ENCODE data around the gene IFT57. TPM values are rescaled to one million over a fixed set of nuclear protein-coding genes. Genes with fewer than 3 reads are reported as not detected.

IFT57 gene
- total RNA-seq, 1 donor from 2014 or later = 21.4 TPM

- H3K9me3 Mint-ChIP-seq (ENCODE audit: unreplicated experiment) = no peaks in the 10 kb centered on the region
- H3K27ac Mint-ChIP-seq (ENCODE audit: unreplicated experiment) = no peak overlapping the region
- no peak for TF ChIP-seq CTCF (IDR thresholded peaks at IDR 0.05; ENCODE audit: partially characterized antibody, unreplicated experiment)
- peaks cover 1% of the 10 kb centered on the region for H3K36me3 Mint-ChIP-seq (ENCODE audit: unreplicated experiment)
- no peak for DNase-seq
- no peaks in the 10 kb centered on the region for H3K4me1 Mint-ChIP-seq (ENCODE audit: low read depth, unreplicated experiment)
- no peaks in the 10 kb centered on the region for H3K27me3 Mint-ChIP-seq (ENCODE audit: unreplicated experiment)
- no peak overlapping the region for H3K4me3 Mint-ChIP-seq (ENCODE audit: unreplicated experiment)
These were observed 29.6 kb upstream of the IFT57 start for GRCh38 chr3:108251844-108252243.

- TF ChIP-seq CTCF (IDR thresholded peaks at IDR 0.05; ENCODE audit: partially characterized antibody, unreplicated experiment) = no peak
- Mint-ChIP-seq H3K4me3 (ENCODE audit: unreplicated experiment) (no peak overlapping the region), H3K4me1 (ENCODE audit: low read depth, unreplicated experiment) (no peaks in the 10 kb centered on the region), H3K9me3 (ENCODE audit: unreplicated experiment) (no peaks in the 10 kb centered on the region), H3K36me3 (ENCODE audit: unreplicated experiment) (no peaks in the 10 kb centered on the region), H3K27ac (ENCODE audit: unreplicated experiment) (no peak overlapping the region), H3K27me3 (ENCODE audit: unreplicated experiment) (no peaks in the 10 kb centered on the region)
- no peak for DNase-seq
These were observed 29.0 kb upstream of the IFT57 start for GRCh38 chr3:108251265-108251664.

- Mint-ChIP-seq H3K9me3 (ENCODE audit: unreplicated experiment) (no peaks in the 10 kb centered on the region), H3K27ac (ENCODE audit: unreplicated experiment) (no peak overlapping the region), H3K4me3 (ENCODE audit: unreplicated experiment) (no peak overlapping the region), H3K4me1 (ENCODE audit: low read depth, unreplicated experiment) (no peaks in the 10 kb centered on the region), H3K27me3 (ENCODE audit: unreplicated experiment) (no peaks in the 10 kb centered on the region), H3K36me3 (ENCODE audit: unreplicated experiment) (no peaks in the 10 kb centered on the region)
- DNase-seq = no peak
- TF ChIP-seq CTCF (IDR thresholded peaks at IDR 0.05; ENCODE audit: partially characterized antibody, unreplicated experiment) = no peak
These were observed 28.4 kb upstream of the IFT57 start for GRCh38 chr3:108250626-108251025.

GRCh38 chr3:108243243-108243642, 21.0 kb upstream of the IFT57 start:
- no peak overlapping the region for H3K27ac Mint-ChIP-seq (ENCODE audit: unreplicated experiment)
- H3K27me3 Mint-ChIP-seq (ENCODE audit: unreplicated experiment) = no peaks in the 10 kb centered on the region
- no peaks in the 10 kb centered on the region for H3K36me3 Mint-ChIP-seq (ENCODE audit: unreplicated experiment)
- no peak overlapping the region for H3K4me3 Mint-ChIP-seq (ENCODE audit: unreplicated experiment)
- no peaks in the 10 kb centered on the region for H3K9me3 Mint-ChIP-seq (ENCODE audit: unreplicated experiment)
- no peaks in the 10 kb centered on the region for H3K4me1 Mint-ChIP-seq (ENCODE audit: low read depth, unreplicated experiment)
- DNase-seq = no peak
- no peak for TF ChIP-seq CTCF (IDR thresholded peaks at IDR 0.05; ENCODE audit: partially characterized antibody, unreplicated experiment)

- no peak for TF ChIP-seq CTCF (IDR thresholded peaks at IDR 0.05; ENCODE audit: partially characterized antibody, unreplicated experiment)
- H3K4me3 Mint-ChIP-seq (ENCODE audit: unreplicated experiment) = no peak overlapping the region
- no peaks in the 10 kb centered on the region for H3K9me3 Mint-ChIP-seq (ENCODE audit: unreplicated experiment)
- H3K27me3 Mint-ChIP-seq (ENCODE audit: unreplicated experiment) = no peaks in the 10 kb centered on the region
- H3K27ac Mint-ChIP-seq (ENCODE audit: unreplicated experiment) = no peak overlapping the region
- H3K36me3 Mint-ChIP-seq (ENCODE audit: unreplicated experiment) = no peaks in the 10 kb centered on the region
- no peaks in the 10 kb centered on the region for H3K4me1 Mint-ChIP-seq (ENCODE audit: low read depth, unreplicated experiment)
- DNase-seq = no peak
These were observed 20.6 kb upstream of the IFT57 start for GRCh38 chr3:108242776-108243175.

Data from glutamatergic neuron (in vitro differentiated cells).